HepG2 (cell line): ENCODE results near the gene HDHD3. TPM values are rescaled to one million over a fixed set of nuclear protein-coding genes. Genes with fewer than 3 reads are reported as not detected.

Source experiments
- CENPX ChIP-seq: sonication (generic); formaldehyde crosslinking; IDR thresholded peaks from 2 replicates; pipeline ENCODE4 v1.9.0; 2021; ENCODE audit warnings: mild to moderate bottlenecking, missing genetic modification reagents, moderate library complexity
- CHD4 ChIP-seq: fragments of 200-600 bp; sonication (generic); IDR thresholded peaks from 2 replicates; pipeline ENCODE4 v1.7.0; 2017; ENCODE audit warnings: mild to moderate bottlenecking, low read length, borderline replicate concordance
- EHMT2 ChIP-seq: fragments of 200-600 bp; sonication (generic); IDR thresholded peaks from 2 replicates; pipeline ENCODE4 v1.7.0; 2017; ENCODE audit warnings: antibody characterized with exemption, low read depth, low read length, borderline replicate concordance
- ERF ChIP-seq: IDR thresholded peaks from 2 replicates; pipeline ENCODE4 v1.6.1; 2018; ENCODE audit warnings: missing biosample characterization, missing genetic modification reagents
- FOXA1 ChIP-seq, 2 experiments: fragments of 450-650 bp in 1 of 2; sonication (generic) in 1 of 2; formaldehyde crosslinking in 1 of 2; IDR thresholded peaks; 2 replicates each; pipeline versions ENCODE4 v1.4.0 to v1.6.1; 2016 to 2020; ENCODE audit warnings: missing genetic modification reagents in 1 of 2
- FOXO1 ChIP-seq: sonication (generic); formaldehyde crosslinking; IDR thresholded peaks from 2 replicates; pipeline ENCODE4 v1.4.0; 2020; ENCODE audit warnings: missing genetic modification reagents
- IRF2 ChIP-seq: IDR thresholded peaks from 2 replicates; pipeline ENCODE4 v1.6.1; 2018; ENCODE audit warnings: missing genetic modification reagents, missing compliant biosample characterization
- NR2C2 ChIP-seq: sonication (generic); formaldehyde crosslinking; IDR thresholded peaks from 2 replicates; pipeline ENCODE4 v1.4.0; 2020; ENCODE audit warnings: missing genetic modification reagents, mild to moderate bottlenecking, moderate library complexity, borderline replicate concordance
- RAD51 ChIP-seq: fragments of 450-650 bp; IDR thresholded peaks from 2 replicates; pipeline ENCODE4 v1.6.1; 2016; ENCODE audit warnings: borderline replicate concordance
- SRF ChIP-seq: IDR thresholded peaks from 2 replicates; pipeline ENCODE4 v1.6.1; 2011; ENCODE audit warnings: mild to moderate bottlenecking, low read depth, low read length, moderate library complexity
- TCF12 ChIP-seq, 2 experiments: fragments of 450-650 bp in 1 of 2; sonication (generic) in 1 of 2; formaldehyde crosslinking in 1 of 2; IDR thresholded peaks; 2 replicates each; pipeline versions ENCODE4 v1.6.1 to v1.8.0; 2017 to 2022; ENCODE audit warnings: antibody characterized with exemption in 1 of 2, mild to moderate bottlenecking in 1 of 2, missing genetic modification reagents in 1 of 2, moderate library complexity in 1 of 2
- THAP11 ChIP-seq: IDR thresholded peaks from 2 replicates; pipeline ENCODE4 v1.6.1; 2016; ENCODE audit warnings: missing biosample characterization, missing genetic modification reagents
- TMF1 ChIP-seq: sonication (generic); formaldehyde crosslinking; IDR thresholded peaks from 2 replicates; pipeline ENCODE4 v1.8.1; 2022; ENCODE audit warnings: low read depth, missing genetic modification reagents
- ZNF225 ChIP-seq: sonication (generic); formaldehyde crosslinking; IDR thresholded peaks from 2 replicates; pipeline ENCODE4 v1.4.0; 2020; ENCODE audit warnings: mild to moderate bottlenecking, missing genetic modification reagents
- ZNF317 ChIP-seq: sonication (generic); formaldehyde crosslinking; IDR thresholded peaks from 2 replicates; pipeline ENCODE4 v1.5.0; 2020; ENCODE audit warnings: mild to moderate bottlenecking, missing genetic modification reagents
- ZNF34 ChIP-seq: sonication (generic); formaldehyde crosslinking; IDR thresholded peaks from 2 replicates; pipeline ENCODE4 v1.4.0; 2020; ENCODE audit warnings: mild to moderate bottlenecking, missing genetic modification reagents, borderline replicate concordance
- ZNF546 ChIP-seq: sonication (generic); formaldehyde crosslinking; conservative IDR thresholded peaks from 2 replicates; pipeline ENCODE4 v1.8.1; 2023; ENCODE audit warnings: mild to moderate bottlenecking, missing genetic modification reagents
- ZNF567 ChIP-seq: sonication (generic); formaldehyde crosslinking; IDR thresholded peaks from 2 replicates; pipeline ENCODE4 v1.8.1; 2023; ENCODE audit warnings: mild to moderate bottlenecking, missing genetic modification reagents, borderline replicate concordance
- ZNF577 ChIP-seq: sonication (generic); formaldehyde crosslinking; IDR thresholded peaks from 2 replicates; pipeline ENCODE4 v1.4.0; 2020; ENCODE audit warnings: mild to moderate bottlenecking, low read depth, missing genetic modification reagents, borderline replicate concordance
- ZNF670 ChIP-seq: sonication (generic); formaldehyde crosslinking; IDR thresholded peaks from 2 replicates; pipeline ENCODE4 v1.8.0; 2022; ENCODE audit warnings: mild to moderate bottlenecking, missing genetic modification reagents, borderline replicate concordance
- ZNF709 ChIP-seq: sonication (generic); formaldehyde crosslinking; IDR thresholded peaks from 2 replicates; pipeline ENCODE4 v1.5.0; 2020; ENCODE audit warnings: mild to moderate bottlenecking, missing genetic modification reagents
- ZNF720 ChIP-seq: sonication (generic); formaldehyde crosslinking; IDR thresholded peaks from 2 replicates; pipeline ENCODE4 v1.4.0; 2020; ENCODE audit warnings: missing genetic modification reagents
- ZNF772 ChIP-seq: sonication (generic); formaldehyde crosslinking; IDR thresholded peaks from 2 replicates; pipeline ENCODE4 v1.5.0; 2020; ENCODE audit warnings: mild to moderate bottlenecking, missing genetic modification reagents
- ZNF790 ChIP-seq: sonication (generic); formaldehyde crosslinking; IDR thresholded peaks from 2 replicates; pipeline ENCODE4 v1.8.0; 2022; ENCODE audit warnings: missing genetic modification reagents, mild to moderate bottlenecking, borderline replicate concordance
- ZNF878 ChIP-seq: sonication (generic); formaldehyde crosslinking; IDR thresholded peaks from 2 replicates; pipeline ENCODE4 v1.8.1; 2023; ENCODE audit warnings: mild to moderate bottlenecking, missing genetic modification reagents, moderate library complexity
- ZSCAN21 ChIP-seq: sonication (generic); formaldehyde crosslinking; IDR thresholded peaks from 2 replicates; pipeline ENCODE4 v1.8.0; 2022; ENCODE audit warnings: mild to moderate bottlenecking, missing genetic modification reagents, moderate library complexity, borderline replicate concordance
- polyA plus RNA-seq, 8 experiments: library from polyadenylated mRNA; depleted of rRNA in 3 of 8; stranded (reverse) in 7 of 8; unstranded in 1 of 8; fragments of >200 nt; fragmentation: Illumina TruSeq in 4 of 8; extraction: Trizol in 4 of 8; gene quantifications; 2 replicates each; pipeline versions ENCODE4 v1.2.1 to v1.2.3, GENCODE V29; 2011 to 2016; ENCODE audit warnings: low read depth in 4 of 8, missing spikeins in 1 of 8, mixed read lengths in 1 of 8; ENCODE audit not compliant: insufficient read depth in 1 of 8
- total RNA-seq, 5 experiments: library from RNA; depleted of rRNA; stranded (reverse); fragments of >200 nt; fragmentation: Illumina TruSeq; extraction: Trizol; gene quantifications; 2 replicates each; pipeline ENCODE4 v1.2.3, GENCODE V29; 2016; ENCODE audit warnings: low read depth in 1 of 5
- TF ChIP-seq, protein P1 (sequence below): sonication (generic); formaldehyde crosslinking; IDR thresholded peaks from 2 replicates; pipeline ENCODE4 v1.5.0; 2020; ENCODE audit warnings: mild to moderate bottlenecking, missing genetic modification reagents, borderline replicate concordance

The HDHD3 gene
- total and polyA plus RNA-seq, 2 of the 13 experiments (the other 11 are each of a cell fraction or from before 2014, with no cell fraction given): 23.1 to 38.5 TPM

DNA sequence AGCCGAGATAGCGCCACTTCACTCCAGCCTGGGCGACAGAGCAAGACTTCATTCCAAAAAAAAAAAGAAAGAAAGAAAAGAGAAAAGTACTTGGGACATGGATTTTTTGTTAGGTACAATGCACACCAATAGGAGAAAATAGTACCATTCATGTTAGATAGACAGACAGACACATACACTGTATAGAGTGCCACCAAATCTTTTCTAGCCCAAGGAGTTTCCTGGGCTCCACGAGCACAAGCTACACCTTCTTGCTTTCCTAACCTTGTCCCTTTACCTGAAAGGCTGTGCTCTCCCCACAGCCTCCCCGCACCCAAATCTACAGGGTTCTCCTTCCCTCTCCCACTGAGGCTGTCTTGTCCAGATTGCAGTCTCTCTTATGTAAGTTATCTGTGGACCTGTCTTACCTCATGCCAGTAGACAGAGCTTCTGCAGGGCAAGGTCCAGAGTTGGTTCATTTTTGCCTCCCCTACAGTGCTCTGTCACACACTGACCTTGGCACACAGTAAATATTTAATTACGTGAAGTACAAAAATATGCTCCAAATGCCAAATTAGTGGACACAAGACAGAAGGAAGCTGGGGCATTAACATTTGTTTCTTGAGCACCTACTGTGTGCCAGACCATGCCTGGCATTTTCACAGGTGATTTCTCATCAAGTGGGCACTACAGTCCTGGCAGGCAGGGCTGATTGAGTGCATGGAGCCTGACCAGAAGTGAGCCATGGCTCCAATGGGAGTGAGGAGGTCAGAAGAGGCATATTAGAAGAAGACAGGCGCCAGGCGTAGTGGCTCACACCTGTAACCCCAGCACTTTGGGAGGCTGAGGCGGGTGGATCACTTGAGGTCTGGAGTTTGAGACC lies 18.4 kb upstream of the HDHD3 start (continued):
- TF ChIP-seq, protein P1, sequence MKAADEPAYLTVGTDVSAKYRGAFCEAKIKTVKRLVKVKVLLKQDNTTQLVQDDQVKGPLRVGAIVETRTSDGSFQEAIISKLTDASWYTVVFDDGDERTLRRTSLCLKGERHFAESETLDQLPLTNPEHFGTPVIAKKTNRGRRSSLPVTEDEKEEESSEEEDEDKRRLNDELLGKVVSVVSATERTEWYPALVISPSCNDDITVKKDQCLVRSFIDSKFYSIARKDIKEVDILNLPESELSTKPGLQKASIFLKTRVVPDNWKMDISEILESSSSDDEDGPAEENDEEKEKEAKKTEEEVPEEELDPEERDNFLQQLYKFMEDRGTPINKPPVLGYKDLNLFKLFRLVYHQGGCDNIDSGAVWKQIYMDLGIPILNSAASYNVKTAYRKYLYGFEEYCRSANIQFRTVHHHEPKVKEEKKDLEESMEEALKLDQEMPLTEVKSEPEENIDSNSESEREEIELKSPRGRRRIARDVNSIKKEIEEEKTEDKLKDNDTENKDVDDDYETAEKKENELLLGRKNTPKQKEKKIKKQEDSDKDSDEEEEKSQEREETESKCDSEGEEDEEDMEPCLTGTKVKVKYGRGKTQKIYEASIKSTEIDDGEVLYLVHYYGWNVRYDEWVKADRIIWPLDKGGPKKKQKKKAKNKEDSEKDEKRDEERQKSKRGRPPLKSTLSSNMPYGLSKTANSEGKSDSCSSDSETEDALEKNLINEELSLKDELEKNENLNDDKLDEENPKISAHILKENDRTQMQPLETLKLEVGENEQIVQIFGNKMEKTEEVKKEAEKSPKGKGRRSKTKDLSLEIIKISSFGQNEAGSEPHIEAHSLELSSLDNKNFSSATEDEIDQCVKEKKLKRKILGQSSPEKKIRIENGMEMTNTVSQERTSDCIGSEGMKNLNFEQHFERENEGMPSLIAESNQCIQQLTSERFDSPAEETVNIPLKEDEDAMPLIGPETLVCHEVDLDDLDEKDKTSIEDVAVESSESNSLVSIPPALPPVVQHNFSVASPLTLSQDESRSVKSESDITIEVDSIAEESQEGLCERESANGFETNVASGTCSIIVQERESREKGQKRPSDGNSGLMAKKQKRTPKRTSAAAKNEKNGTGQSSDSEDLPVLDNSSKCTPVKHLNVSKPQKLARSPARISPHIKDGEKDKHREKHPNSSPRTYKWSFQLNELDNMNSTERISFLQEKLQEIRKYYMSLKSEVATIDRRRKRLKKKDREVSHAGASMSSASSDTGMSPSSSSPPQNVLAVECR (CRISPR knock-in tag): peak; percentile 58; the same call in 1 of the 2 replicates
- 0 out of 2 replicates have a peak, but pooled peaks have one; percentile 24 for TF ChIP-seq ZNF670
- TF ChIP-seq NR2C2: peak; percentile 69; the same call in 1 of the 2 replicates
- TF ChIP-seq ZNF567 (CRISPR knock-in tag): no peak
- peak; percentile 38; the same call in 1 of the 2 replicates for TF ChIP-seq ZNF772 (CRISPR knock-in tag)
- TF ChIP-seq FOXO1: peak; percentile 87; the same call in 1 of the 2 replicates
- TF ChIP-seq ZNF546: no peak
- no peak for TF ChIP-seq TMF1 (CRISPR knock-in tag)
- no peak for TF ChIP-seq SRF
- no peak for TF ChIP-seq CENPX
- TF ChIP-seq ZNF790: no peak
- TF ChIP-seq ZNF317: peak; percentile 62; the same call in 1 of the 2 replicates
- TF ChIP-seq ZNF720 (CRISPR knock-in tag): no peak
- TF ChIP-seq THAP11: peak; percentile 74
- TF ChIP-seq RAD51: no peak
- no peak for TF ChIP-seq ZNF577
- no peak for TF ChIP-seq CHD4
- peak; percentile 68 for TF ChIP-seq IRF2 (CRISPR knock-in tag)
- TF ChIP-seq ZNF709: no peak
- no peak for TF ChIP-seq FOXA1 (IDR thresholded peaks at IDR 0.05)
- TF ChIP-seq FOXA1 (CRISPR knock-in tag; IDR thresholded peaks at IDR 0.05): peak; percentile 72
- no peak for TF ChIP-seq TCF12 (IDR thresholded peaks at IDR 0.05)
- no peak for TF ChIP-seq TCF12 (CRISPR knock-in tag; IDR thresholded peaks at IDR 0.05)
- peak; percentile 66; the same call in 1 of the 2 replicates for TF ChIP-seq ERF (CRISPR knock-in tag)
- TF ChIP-seq EHMT2: no peak
- peak; percentile 69; the same call in 1 of the 2 replicates for TF ChIP-seq ZNF34 (CRISPR knock-in tag)
- TF ChIP-seq ZSCAN21: no peak
- TF ChIP-seq ZNF878: no peak
- TF ChIP-seq ZNF225 (CRISPR knock-in tag): no peak; the same call in 1 of the 2 replicates
